CD4-positive, alpha-beta T cell treated with Interleukin-4 for 4 hours (primary cell): ENCODE results near the gene SLC25A26.

Source experiments
- DNase-seq: peaks from one replicate; pipeline ENCODE4 v3.0.0-alpha.2; 2020

Gene SLC25A26

DNA sequence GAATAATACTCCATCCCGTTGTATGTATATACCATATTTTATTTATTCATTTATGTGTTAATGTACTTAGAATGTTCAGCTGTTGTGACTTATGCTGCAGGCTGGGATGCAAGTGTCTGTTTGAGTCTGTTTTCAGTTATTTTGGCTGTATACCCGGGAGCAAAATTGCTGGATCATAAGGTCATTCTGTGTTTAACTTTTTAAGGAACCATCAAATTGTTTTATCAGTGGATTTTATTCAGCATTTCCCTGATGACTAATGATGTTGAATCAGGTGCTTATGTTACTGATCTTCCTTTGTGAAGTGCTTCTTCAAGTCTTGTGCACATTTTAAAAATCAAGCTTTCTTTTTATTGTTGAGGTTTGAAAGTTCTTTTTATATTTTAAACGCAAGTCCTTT lies 118.1 kb downstream of the SLC25A26 start:
- DNase-seq = no peak

DNA sequence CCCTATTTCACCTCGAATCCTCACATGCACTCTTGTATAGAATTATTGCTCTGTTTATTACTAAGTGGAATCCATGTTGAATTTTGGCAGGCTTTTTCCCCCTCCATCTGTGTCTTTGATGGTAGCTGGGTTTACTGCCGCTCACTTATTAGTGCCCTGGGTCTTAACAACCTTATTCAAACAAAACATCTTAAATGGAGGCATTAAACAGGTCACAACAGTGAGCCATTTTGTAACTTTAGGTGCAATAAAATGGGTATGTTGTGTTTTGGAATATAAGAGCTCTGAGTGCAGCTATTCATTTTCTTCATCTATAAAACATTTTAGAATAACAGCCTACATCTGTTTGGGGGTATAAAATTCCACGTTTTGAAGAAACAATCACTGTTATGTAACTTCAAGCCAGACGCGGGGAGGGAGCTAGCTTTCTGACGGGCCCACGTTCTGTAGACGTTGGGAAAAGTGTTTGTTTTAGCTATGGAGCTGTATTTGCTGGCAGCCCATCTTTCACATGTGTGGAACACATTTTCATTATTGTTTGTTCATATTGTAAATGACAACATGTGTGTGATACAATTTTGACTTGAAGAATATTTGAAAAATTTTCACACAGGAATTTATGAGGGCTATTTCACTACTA lies 122.0 kb downstream of the SLC25A26 start:
- no peak for DNase-seq

DNA sequence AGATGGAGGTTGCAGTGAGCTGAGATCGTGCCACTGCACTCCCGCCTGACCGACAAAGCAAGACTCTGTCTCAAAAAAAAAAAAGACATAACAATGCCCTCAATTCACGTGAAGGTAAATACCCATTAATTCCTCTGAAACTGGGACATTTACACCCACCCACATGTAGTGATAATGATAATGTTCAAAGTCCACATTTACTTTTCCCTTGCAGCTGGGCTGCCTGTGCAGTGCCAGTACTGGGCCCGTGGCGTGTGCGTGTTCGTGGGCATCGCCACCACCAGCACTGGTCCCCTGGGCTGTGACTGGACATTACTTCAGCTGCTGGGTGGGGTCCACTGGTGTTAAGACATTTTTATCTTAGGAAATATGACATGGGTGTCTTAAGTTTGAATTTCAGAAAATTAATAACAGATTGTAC lies 123.6 kb downstream of the SLC25A26 start:
- no peak for DNase-seq

DNA sequence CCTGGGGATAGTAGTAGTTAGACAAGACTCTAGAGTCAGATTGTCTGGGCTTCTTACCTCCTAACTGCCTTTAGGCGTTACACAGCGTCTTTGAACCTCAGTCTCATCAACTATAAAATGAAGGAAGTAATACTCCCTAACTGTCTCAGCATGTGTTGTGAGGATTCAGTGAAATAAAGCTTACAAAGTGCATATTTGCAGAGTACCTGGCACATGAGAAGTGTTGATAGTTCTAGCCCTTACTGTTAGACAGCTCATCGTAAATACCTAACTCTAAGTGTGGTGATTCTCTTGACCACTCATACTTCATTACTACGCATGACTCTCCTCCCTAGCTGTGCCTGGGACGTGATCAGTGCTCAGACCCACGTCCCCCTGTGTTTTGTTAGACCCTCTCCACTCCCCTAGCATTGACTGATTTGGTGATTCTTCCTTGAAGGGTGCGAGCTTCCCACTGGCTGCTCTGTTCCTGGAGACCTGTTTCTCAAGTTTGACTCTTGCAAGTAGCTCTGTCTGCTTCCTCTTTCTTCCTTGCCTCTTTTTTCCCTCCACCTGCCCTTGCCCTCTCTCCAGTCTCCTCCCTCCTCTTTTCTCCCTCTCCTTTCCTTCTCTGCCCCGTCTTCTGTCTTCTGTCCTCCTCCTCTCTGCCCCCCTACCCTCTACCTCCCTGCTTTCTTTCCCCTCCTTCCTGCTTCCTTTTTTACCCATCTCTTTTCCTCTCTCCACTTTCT lies 124.2 kb downstream of the SLC25A26 start:
- no peak for DNase-seq

DNA sequence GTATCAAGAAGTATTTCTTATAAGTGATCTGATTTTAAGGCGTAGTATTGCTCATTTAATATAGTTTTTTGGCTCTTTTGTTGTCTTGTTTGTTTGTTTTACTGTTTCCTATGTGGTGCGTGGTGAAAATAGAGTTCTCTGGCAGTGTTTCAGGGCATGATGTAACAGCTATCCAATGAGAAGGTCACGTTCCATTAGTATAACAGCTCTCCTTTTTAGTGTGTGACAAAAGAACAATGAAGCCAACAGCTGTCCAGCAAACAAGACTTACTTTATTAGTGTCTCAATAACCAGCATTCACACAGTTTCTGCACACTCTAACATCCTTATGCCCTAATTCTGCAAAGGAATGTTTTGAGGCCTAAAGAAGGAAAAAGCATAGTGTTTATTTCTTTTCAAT lies 127.9 kb downstream of the SLC25A26 start:
- DNase-seq = no peak

DNA sequence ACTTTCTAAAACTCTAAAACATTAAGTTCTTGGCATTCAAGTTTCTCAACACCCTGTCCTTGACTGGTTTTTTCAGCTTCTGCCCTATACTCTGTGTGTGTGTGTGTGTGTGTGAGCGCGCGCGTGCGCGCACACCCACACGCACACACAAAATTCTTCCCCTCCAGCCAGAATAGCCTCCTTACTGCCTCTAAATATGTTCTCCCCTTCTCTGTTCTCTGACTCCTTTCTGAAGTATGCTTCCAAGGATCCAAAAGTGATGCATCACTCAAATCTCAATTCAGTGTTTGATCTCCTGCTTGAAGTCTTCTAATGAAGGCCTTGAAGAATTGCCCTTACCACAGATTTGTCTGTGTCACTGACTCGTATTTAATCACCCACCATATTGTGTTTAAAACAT lies 129.8 kb downstream of the SLC25A26 start:
- no peak for DNase-seq

DNA sequence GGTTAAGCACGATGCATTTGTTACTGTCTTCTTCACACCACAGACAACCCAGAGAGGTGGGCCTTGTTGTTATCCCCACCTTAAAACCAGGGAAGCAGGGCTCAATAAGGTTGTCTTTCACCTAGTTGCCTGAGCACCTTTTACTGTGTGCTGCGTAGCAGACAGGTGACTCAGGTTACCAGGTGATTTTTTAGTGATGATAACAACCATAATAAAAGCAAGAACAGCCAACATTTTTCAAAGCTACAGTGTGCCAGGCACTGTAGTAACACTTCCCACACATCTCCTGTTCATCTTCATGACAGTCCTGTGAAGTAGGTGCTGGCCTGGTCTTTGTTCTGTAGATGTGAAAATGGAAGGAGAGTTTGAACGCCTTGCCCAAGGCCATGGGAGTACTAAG lies 132.2 kb downstream of the SLC25A26 start:
- no peak for DNase-seq

DNA sequence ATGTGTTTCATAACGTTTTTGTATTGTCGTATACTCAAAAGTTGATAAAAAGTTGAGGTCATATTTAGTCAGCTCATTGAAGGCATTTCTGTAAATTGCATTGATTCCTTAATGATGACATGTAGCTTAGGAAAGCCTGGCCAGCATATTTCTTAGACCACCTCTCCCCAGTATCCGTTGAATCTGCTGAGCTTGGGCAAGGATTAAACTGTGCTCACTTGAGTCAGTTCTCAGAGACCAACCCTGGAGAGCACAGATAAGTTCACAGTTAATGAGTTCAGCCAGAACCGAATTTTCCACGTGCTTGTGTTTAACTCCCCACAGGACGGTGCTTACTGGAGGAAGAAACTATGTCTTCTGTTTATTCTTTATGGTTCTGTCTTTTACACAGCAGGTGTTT lies 132.7 kb downstream of the SLC25A26 start:
- DNase-seq = no peak

DNA sequence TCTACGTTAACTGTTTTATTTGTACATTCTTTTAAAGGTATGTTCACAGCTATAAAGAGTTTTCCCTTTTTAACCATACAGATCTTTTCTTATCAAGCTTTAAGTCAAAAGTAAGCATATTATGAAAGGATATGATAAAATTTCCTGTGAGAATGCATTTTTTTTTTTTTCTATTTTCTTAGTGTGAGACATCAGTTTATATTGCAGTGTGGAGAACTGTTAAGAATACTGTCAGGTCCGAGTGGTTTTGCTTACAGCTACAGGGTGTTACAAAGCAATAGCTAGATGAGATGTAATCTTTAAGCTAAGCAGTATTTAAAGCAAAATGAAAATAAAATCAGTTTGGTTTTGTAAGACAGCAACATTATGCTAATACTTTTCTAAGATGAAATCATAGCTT lies 133.2 kb downstream of the SLC25A26 start:
- DNase-seq = peak; percentile 27

DNA sequence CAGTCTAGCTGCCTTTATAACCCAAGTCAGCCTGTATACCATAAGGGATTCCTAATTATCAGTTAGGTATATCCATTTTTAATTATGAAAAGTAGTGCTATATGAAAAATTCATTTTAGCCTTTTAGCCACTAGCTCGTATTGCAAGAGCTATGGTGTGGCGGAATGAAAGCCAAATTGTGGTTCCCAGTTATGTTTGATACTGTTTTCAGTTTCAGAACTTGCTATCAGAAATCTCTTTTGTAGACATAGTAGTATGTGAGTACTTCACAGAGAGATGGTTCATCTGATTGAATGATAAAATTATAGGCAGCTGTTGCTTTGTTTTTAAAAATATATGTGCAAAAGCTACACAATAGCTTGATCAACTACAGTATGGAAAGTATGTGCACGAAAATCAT lies 134.6 kb downstream of the SLC25A26 start:
- DNase-seq = no peak

DNA sequence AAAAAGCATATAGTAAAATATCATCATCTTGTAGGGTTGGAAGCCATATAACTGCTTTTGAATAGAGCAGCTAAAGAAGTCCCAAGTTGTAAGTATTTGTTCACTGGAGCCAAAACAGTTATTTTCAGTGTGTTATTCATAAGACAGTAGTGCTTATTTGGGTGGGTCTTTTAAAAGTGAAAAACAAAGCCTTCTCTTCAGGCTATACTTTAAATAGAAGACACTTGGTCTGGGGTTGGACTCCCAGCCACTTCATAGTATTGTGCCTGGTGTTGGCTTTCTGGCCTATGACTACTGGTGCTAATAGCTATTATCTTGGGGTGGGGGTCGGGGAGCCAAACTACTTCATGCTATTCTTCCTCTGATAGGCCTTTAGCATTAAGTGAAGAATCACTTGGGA lies 135.2 kb downstream of the SLC25A26 start:
- DNase-seq = no peak

DNA sequence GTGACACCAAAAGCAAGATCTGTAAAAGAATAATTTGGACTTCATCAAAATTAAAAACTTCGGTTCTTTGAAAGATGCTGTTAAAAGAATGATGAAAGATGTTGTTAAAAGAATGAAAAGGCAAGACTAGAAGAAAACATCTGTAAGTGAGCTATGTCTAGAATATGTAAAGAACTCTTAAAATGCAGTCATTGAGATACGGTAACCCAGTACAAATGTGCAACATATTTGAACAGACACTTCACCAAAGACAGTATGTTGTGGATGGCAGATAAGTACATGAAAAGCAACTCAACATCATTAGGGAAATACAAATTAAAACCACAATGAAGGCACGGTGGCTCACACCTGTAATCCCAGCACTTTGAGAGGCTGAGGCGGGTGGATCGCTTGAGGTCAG lies 140.6 kb downstream of the SLC25A26 start:
- no peak for DNase-seq

DNA sequence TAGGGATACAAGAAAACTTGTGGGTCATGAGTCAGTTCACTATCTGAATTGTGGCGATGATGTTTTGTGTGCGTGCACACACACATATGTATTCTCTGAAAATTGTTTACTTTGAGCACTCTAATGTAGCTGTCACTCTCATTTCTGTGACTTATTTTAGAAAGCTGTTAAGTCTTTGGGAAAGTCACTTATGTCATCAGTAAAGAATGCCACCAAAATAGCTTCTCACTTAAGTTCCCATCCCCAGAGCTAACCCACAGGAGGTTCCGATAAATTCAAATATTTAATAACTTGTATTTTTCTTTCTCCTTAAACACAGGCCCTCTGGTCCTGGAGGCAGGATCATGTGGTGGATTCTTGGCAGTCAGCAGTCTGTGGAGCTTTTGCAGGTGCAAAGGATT lies 141.7 kb downstream of the SLC25A26 start:
- no peak for DNase-seq

DNA sequence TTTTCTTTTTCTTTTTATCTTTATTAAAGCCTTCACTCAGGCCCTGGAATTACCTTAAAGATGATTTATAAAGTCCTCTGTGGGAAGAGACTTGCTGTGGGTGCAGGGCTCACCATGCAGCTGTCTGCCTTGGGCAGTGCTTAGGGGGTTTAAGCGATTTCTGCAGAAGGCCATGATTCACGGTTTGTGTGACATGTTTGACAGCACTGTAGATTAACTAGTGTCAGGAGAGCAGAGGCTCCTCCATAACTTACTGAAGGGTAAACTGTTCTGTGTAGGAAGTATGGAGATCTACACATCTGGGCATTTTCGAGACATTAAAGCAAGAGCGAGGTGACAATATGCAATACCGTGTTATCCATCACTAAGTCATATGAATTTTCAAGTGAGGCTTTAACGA lies 142.3 kb downstream of the SLC25A26 start:
- DNase-seq = no peak

DNA sequence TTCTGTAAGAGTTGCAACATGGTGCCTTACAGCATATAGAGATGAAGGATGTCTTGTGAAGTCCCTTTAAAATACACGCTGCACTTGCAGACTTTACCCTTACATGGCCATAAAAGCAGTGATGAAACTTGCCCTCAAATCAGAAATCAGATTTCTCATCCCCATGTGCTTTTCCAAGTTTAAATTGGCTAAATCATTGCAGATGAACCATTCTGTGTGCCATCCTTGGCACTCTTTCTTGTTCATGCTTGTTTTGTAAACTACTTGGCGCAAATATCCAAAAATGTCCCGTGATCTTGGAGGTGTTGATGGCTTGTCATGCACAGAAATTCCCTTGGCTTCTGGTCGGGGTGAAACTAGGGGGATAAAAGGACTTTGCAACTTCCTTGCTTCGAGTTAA lies 144.3 kb downstream of the SLC25A26 start:
- no peak for DNase-seq

DNA sequence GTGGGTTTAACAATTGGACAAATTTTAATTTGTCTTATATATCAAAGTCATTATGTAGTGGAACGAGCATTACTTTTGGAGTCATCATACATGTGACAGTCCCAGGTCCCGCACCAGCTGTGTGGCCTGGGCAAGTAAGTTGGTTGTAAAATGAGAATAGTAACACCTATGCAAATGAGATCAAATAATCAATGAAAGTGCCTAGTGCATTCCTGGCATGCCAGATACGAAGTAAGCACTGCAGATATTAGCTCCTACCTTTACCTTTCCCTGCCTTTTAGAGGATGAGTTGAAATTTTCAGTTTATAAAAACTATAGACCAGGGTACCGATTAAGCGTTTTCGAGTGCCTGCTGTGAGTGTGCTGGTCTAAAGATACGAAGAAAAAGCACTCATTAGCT lies 145.9 kb downstream of the SLC25A26 start:
- DNase-seq = no peak

DNA sequence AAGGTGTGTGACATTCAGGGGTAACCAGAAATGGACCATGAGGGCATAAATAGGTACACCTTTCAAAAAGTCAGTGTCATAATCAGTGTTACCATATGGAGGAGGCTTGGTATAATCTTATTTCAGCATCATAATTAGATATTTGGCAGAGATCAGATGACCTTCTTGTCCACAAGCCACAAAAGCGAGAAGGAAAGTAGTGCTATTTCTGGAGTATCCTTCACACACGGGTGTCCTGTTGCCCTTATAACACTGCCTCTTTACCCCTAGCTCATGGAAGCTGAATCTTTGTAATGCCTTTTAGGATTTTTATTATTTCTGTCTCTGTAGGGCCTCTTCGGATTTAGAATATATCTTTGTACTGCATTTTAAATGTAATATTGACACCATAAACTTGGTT lies 147.2 kb downstream of the SLC25A26 start:
- no peak for DNase-seq

DNA sequence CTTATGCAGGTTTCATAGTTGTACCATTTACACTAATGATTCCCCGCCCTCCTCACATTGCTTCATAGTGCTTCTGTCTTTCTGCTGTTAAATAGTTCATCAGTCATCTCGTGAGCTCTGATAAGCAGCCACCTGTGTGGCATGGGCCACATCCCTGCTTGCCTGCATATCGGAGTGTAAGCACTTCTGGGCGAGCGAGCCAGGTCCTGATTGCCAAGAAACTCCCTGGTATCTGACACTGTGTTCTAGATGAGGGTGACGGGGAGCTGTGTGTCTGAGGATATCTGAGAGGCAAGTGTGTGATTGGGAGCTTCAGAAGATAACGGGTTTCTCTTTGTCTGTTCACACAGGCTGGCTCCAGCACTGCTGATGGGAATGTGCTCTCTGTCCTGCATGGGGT lies 149.4 kb downstream of the SLC25A26 start:
- DNase-seq = no peak

DNA sequence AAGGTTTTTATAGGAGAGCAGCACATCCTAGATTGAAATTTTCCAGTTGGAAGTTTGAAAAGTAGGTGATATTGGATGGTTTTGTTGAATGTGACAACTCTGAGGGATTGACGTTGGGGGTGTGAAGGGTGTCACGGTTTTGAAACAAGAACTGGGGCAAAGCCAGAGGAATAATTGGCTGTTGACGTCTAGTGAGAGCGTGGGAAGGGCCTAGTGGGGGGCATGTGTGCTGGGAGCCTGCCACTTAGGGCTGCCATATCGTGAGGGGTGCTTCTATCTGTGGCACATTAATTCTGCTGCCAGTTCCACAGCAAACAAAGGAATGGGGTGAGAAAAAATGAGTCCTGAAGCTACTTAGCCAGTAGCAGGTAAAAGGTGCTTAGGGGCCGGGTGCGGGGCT lies 150.6 kb downstream of the SLC25A26 start:
- DNase-seq = no peak

DNA sequence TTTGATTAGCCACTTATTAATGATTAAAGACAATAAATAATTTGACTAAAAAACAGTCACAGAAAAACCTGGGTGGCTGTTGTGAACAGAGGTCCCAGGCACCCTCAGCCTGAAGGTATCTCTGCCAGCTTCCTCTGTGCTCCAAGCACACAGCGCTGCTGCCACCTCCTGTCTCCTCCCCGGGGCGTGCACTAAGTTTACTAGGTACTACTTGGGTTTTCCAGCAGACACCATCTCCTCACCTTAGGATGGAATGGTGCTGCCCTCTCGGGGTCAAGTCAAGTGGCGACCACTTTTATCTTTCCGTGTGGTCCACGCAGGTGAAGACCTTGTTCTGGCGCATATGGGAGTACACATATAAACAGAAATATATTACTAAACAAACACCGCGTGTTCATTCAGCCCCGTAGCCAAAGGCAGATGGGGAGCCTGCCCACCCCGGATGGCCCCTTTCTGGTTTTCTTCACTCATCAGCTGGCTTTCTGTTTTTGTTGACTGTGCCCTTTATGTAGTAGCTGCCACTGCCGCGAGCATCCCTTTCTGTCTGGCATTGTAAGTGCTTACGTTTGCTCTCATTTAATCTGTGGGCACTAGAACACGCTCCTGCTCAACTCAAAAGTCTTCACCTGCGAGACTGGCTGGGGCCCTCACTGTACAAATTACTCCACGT lies 152.0 kb downstream of the SLC25A26 start:
- peak; percentile 49 for DNase-seq

DNA sequence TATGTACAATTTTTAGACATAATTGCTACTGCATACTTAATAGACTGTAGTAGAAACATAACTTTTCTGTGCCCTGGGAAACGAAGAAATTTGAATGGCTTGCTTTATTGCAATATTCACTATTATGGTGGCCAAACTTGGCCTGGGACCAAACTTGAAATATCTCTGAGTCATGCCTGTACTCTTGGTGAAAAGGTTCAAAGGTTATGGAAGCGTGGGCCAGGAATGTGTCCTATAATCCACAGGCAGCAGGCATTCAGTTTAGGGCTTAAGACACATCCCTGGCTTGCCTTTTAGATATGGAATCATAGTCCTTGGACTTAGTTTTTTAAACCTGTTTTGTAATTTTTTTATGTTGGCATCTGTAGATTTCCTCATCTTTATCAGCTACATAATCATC lies 155.8 kb downstream of the SLC25A26 start:
- no peak for DNase-seq

DNA sequence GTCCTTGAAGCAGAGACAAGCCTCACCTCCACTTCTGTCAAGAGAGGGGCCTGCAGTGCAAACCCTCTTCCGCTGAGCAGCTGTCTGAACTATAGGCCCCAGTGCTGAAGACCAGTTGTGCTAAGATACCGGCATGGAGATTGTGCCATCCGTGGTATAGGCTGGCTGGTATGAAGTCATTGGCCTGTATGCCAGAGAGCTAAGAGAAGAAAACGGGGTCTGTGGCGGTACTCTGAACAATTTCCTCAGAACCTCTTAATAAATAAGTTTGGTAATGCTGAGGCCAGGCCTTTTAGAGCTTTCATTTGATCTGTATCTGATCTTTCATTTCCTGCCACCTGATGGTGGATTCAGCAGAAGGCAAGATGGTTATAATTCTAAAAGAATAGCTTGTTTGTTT lies 157.0 kb downstream of the SLC25A26 start:
- DNase-seq = peak; percentile 58

DNA sequence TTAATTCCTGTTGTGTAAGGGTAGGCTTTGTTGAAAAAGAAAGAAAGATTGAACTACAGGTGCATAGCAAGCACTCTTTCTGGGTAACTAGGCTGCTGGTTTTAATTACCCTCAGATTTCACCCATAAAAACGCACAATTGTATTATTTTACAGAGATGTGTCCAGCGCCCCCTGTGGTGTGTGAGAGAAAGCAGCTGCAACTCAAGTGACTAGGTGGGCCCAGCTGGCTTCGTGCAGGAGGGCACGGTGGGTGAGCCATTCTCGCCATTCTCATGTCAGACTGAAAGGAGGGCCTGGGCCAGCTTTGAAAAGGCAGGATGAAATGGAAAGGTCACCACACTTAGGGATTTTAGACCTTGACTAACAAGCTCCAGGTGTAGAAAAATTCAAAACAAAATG lies 157.5 kb downstream of the SLC25A26 start:
- peak; percentile 52 for DNase-seq

DNA sequence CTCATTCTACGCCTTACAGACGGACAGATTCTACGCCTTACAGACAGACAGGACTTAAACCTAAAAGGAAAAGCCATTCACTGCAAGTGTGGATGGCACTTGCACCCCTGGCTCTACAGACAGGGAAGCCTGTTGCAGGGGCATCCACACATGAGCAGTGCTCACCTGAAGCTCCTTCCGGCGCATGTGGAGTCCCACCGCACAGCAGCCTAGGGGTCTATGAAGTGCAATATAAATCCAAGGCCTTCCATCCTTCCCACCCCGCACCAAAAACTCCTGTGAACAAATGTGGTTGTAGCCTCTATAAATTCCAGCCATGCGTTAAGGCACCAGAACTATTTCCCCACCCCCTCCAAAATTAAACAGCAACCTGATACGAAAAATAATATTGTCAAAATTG lies 158.8 kb downstream of the SLC25A26 start:
- DNase-seq = no peak
